Liver (tissue), 9 donors: ENCODE measurements around the gene IGF2. TPM values are rescaled to one million over a fixed set of nuclear protein-coding genes. Genes with fewer than 3 reads are reported as not detected.

Experiments
- DNase-seq: peaks from one replicate; pipeline ENCODE4 v3.0.0-alpha.2; 2017; ENCODE audit warnings: low spot score
- H3K27ac ChIP-seq, 2 donors: one replicate each; pipeline ENCODE4 v1.7.0; 2013; ENCODE audit warnings: inconsistent platforms in 2 of 2, low read length in 2 of 2, control low read depth in 1 of 2, low read depth in 1 of 2, mild to moderate bottlenecking in 1 of 2
- H3K27me3 ChIP-seq, 4 donors: one replicate each; pipeline versions ENCODE4 v1.6.1 to v1.7.0; 2013; ENCODE audit warnings: low read length in 3 of 4, inconsistent platforms in 1 of 4, mild to moderate bottlenecking in 1 of 4, moderate library complexity in 1 of 4; ENCODE audit not compliant: control insufficient read depth in 4 of 4, insufficient read depth in 4 of 4
- H3K36me3 ChIP-seq, 4 donors: one replicate each; pipeline versions ENCODE4 v1.6.1 to v1.7.0; 2013; ENCODE audit warnings: low read length in 3 of 4, mild to moderate bottlenecking in 3 of 4, low read depth in 1 of 4, moderate library complexity in 1 of 4; ENCODE audit not compliant: control insufficient read depth in 4 of 4, insufficient read depth in 3 of 4
- H3K4me1 ChIP-seq, 4 donors: one replicate each; pipeline versions ENCODE4 v1.6.1 to v1.7.0; 2013; ENCODE audit warnings: low read length in 3 of 4, mild to moderate bottlenecking in 3 of 4, moderate library complexity in 1 of 4; ENCODE audit not compliant: control insufficient read depth in 4 of 4, insufficient read depth in 4 of 4
- H3K4me3 ChIP-seq, 3 donors: one replicate each; pipeline versions ENCODE4 v1.6.1 to v1.7.0; 2013; ENCODE audit warnings: low read length in 3 of 3, control low read depth in 1 of 3, low read depth in 1 of 3, mild to moderate bottlenecking in 1 of 3
- H3K9ac ChIP-seq, 2 donors: one replicate each; pipeline ENCODE4 v1.7.0; 2013; ENCODE audit warnings: low read length in 2 of 2, mild to moderate bottlenecking in 2 of 2, moderate library complexity in 2 of 2, control low read depth in 1 of 2, low read depth in 1 of 2
- H3K9me3 ChIP-seq, 4 donors: one replicate each; pipeline versions ENCODE4 v1.6.1 to v1.7.0; 2013; ENCODE audit warnings: low read length in 3 of 4; ENCODE audit not compliant: control insufficient read depth in 4 of 4
- ATF3 ChIP-seq: IDR thresholded peaks from 2 replicates; pipeline ENCODE4 v1.6.1; 2016; ENCODE audit warnings: antibody characterized with exemption
- CTCF ChIP-seq: fragments of 150-350 bp; IDR thresholded peaks from 2 replicates; pipeline ENCODE4 v1.5.1; 2017; ENCODE audit warnings: improper control_type of control experiment, low read depth, low read length; ENCODE audit not compliant: missing input control
- EGR1 ChIP-seq, 2 donors: IDR thresholded peaks; 2 replicates each; pipeline ENCODE4 v1.6.1; 2016 to 2018; ENCODE audit warnings: antibody characterized with exemption in 2 of 2, low read depth in 2 of 2
- FOXA1 ChIP-seq: IDR thresholded peaks from 2 replicates; pipeline ENCODE4 v1.6.1; 2016; ENCODE audit warnings: antibody characterized with exemption
- FOXA2 ChIP-seq: IDR thresholded peaks from 2 replicates; pipeline ENCODE4 v1.6.1; 2016; ENCODE audit warnings: antibody characterized with exemption
- GABPA ChIP-seq, 2 donors: IDR thresholded peaks in 1 of 2; conservative IDR thresholded peaks in 1 of 2; 2 replicates each; pipeline ENCODE4 v1.6.1; 2016; ENCODE audit warnings: antibody characterized with exemption in 2 of 2, mild to moderate bottlenecking in 1 of 2, moderate library complexity in 1 of 2
- HNF4A ChIP-seq, 2 donors: conservative IDR thresholded peaks; 2 replicates each; pipeline ENCODE4 v1.6.1; 2016; ENCODE audit warnings: antibody characterized with exemption in 2 of 2, mild to moderate bottlenecking in 2 of 2
- HNF4G ChIP-seq: IDR thresholded peaks from 2 replicates; pipeline ENCODE4 v1.6.1; 2016; ENCODE audit warnings: antibody characterized with exemption
- JUND ChIP-seq, 2 donors: IDR thresholded peaks; 2 replicates each; pipeline ENCODE4 v1.6.1; 2016; ENCODE audit warnings: antibody characterized with exemption in 2 of 2
- MAX ChIP-seq: IDR thresholded peaks from 2 replicates; pipeline ENCODE4 v1.6.1; 2016; ENCODE audit warnings: antibody characterized with exemption
- NR2F2 ChIP-seq: IDR thresholded peaks from 2 replicates; pipeline ENCODE4 v1.6.1; 2016; ENCODE audit warnings: antibody characterized with exemption
- RAD21 ChIP-seq, 2 donors: IDR thresholded peaks; 2 replicates each; pipeline ENCODE4 v1.6.1; 2016; ENCODE audit warnings: antibody characterized with exemption in 2 of 2, mild to moderate bottlenecking in 2 of 2
- REST ChIP-seq: IDR thresholded peaks from 2 replicates; pipeline ENCODE4 v1.6.1; 2016; ENCODE audit warnings: antibody characterized with exemption, mild to moderate bottlenecking
- SP1 ChIP-seq: IDR thresholded peaks from 2 replicates; pipeline ENCODE4 v1.6.1; 2018; ENCODE audit warnings: antibody characterized with exemption, mild to moderate bottlenecking
- TAF1 ChIP-seq: conservative IDR thresholded peaks from 2 replicates; pipeline ENCODE4 v1.6.1; 2016; ENCODE audit warnings: antibody characterized with exemption, mild to moderate bottlenecking
- YY1 ChIP-seq: IDR thresholded peaks from 2 replicates; pipeline ENCODE4 v1.6.1; 2016; ENCODE audit warnings: antibody characterized with exemption, mild to moderate bottlenecking
- WGBS: extraction: QIAGEN DNeasy Blood & Tissue Kit; methylation state at CpG from one replicate; pipeline ENCODE4 v1.1.7; 2013; 5-methylcytosine and 5-hydroxymethylcytosine counted together
- polyA plus RNA-seq, 2 donors: library from polyadenylated mRNA; stranded (reverse) in 1 of 2; unstranded in 1 of 2; fragments of 200-250 nt in 1 of 2; fragments of >200 nt in 1 of 2; fragmentation: Nextera tagmentation in 1 of 2; extraction: Ambion mirVana in 1 of 2; gene quantifications; one replicate each; pipeline versions ENCODE4 v1.2.1 to v1.2.3, GENCODE V29; 2013 to 2015
- total RNA-seq, 2 donors: library from RNA; depleted of rRNA; stranded (reverse); fragments of >200 nt; gene quantifications; one replicate each; pipeline ENCODE4 v1.2.3, GENCODE V29; 2014
- donor health status: healthy.
- donor health status: healthy.
- donor health status: healthy.
- donor health status: healthy.
- donor health status: healthy.

Gene IGF2
- total and polyA plus RNA-seq, 4 donors, result 70.5 to 1,440 (median 192) TPM

- H3K4me3 ChIP-seq, result no peak overlapping the region
- no peaks in the 10 kb centered on the region for H3K36me3 ChIP-seq
- no peak for TF ChIP-seq FOXA2
- TF ChIP-seq GABPA (IDR thresholded peaks at IDR 0.05 in 1 of 2, conservative IDR thresholded peaks at IDR 0.05 in 1 of 2), result no peak
- TF ChIP-seq YY1, result no peak
- no peak for TF ChIP-seq MAX
- TF ChIP-seq TAF1, result no peak
- TF ChIP-seq SP1, result no peak
- TF ChIP-seq HNF4G, result no peak
- no peak for TF ChIP-seq JUND (IDR thresholded peaks at IDR 0.05)
- no peak for TF ChIP-seq FOXA1
- TF ChIP-seq RAD21 (IDR thresholded peaks at IDR 0.05), result no peak
- TF ChIP-seq ATF3, result no peak
- no peak for TF ChIP-seq REST
- no peaks in the 10 kb centered on the region for H3K27me3 ChIP-seq
- no peaks in the 10 kb centered on the region for H3K9me3 ChIP-seq
- no peak overlapping the region for H3K27ac ChIP-seq
- peak; percentile 28 for DNase-seq
- 98% methylated on average over 6 of the region's 6 CpGs for WGBS
- H3K9ac ChIP-seq, result no peak overlapping the region
- H3K4me1 ChIP-seq, result peaks cover 13 to 35% (median 27%) of the 10 kb centered on the region in 4 donors
These were observed 44.0 kb downstream of the IGF2 start for GRCh38 chr11:2095198-2095520.

GRCh38 chr11:2094354-2095197 is 44.6 kb downstream of the IGF2 start:
- 78% methylated on average over 21 of the region's 21 CpGs for WGBS
- no peak for TF ChIP-seq FOXA1
- no peak for TF ChIP-seq CTCF
- no peak for TF ChIP-seq NR2F2
- TF ChIP-seq RAD21 (IDR thresholded peaks at IDR 0.05), result no peak
- TF ChIP-seq EGR1 (IDR thresholded peaks at IDR 0.05; ENCODE audit: low read depth in 2 of 2), result no peak
- TF ChIP-seq GABPA (IDR thresholded peaks at IDR 0.05 in 1 of 2, conservative IDR thresholded peaks at IDR 0.05 in 1 of 2), result no peak
- TF ChIP-seq TAF1, result no peak
- no peak for TF ChIP-seq HNF4A (conservative IDR thresholded peaks at IDR 0.05)
- no peak for TF ChIP-seq ATF3
- no peak overlapping the region for H3K9ac ChIP-seq
- DNase-seq, result peak; percentile 32
- no peak overlapping the region for H3K4me3 ChIP-seq
- peaks cover 11 to 35% (median 27%) of the 10 kb centered on the region in 4 donors for H3K4me1 ChIP-seq
- no peaks in the 10 kb centered on the region for H3K9me3 ChIP-seq
- no peaks in the 10 kb centered on the region for H3K36me3 ChIP-seq
- no peak overlapping the region for H3K27ac ChIP-seq
- H3K27me3 ChIP-seq, result no peaks in the 10 kb centered on the region
